HL-60/S4 treated with phorbol 12-myristate 13-acetate at 8.2 ng/mL for 4 days and 3 days (cell line): ENCODE data around the gene MAPK7.

Experiments used
- in situ Hi-C: fragments of 300-500 bp; cut with MboI; formaldehyde crosslinking; loops from 2 replicates; pipeline ENCODE4 v1.15.0; 2022; ENCODE audit warnings: low sequenced_read_pairs

The MAPK7 gene

DNA sequence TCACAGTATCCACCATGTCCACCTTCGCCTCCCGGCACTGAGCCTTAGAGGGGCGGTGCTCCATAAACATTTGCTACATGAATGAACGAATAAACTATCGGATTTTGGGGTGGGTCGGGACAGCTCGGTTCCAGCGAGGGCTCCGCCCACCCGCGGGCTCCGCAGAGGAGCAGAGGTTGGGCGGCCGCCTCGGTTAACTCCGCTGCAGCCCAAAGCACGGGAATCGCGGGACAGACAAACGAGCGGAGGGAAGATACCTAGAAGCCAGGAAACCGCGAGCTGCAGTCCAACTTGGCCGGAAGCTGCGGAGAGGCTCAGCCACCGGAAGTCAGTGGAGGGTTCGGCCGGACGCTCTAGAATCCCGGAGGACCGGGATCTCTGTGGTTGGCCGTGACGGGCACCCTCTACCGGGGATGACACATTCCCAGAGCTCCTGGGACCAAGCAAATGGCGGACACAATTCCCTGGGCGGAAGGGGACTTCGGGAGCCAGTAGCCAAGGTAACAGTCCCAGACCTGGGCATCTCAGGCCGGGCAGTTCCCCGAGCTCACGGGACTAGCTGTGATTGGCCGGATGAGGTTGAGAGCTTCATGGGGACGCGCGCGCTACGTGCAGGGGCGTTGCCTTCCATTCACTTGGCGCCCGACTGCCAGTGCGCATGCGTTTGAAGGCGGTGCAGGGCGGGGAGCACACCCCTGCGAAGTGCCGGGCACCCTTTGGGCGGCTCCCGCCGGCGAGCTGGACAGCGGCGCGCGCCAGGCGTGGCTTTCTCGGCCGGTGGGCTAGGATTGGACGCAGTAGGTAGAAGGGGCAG, 489 bp upstream of the MAPK7 start:
- in situ Hi-C loops: no loop called here

- in situ Hi-C loops: no loop called here
These were observed 1.2 kb downstream of the MAPK7 start for GRCh38 chr17:19379361-19380065.

DNA sequence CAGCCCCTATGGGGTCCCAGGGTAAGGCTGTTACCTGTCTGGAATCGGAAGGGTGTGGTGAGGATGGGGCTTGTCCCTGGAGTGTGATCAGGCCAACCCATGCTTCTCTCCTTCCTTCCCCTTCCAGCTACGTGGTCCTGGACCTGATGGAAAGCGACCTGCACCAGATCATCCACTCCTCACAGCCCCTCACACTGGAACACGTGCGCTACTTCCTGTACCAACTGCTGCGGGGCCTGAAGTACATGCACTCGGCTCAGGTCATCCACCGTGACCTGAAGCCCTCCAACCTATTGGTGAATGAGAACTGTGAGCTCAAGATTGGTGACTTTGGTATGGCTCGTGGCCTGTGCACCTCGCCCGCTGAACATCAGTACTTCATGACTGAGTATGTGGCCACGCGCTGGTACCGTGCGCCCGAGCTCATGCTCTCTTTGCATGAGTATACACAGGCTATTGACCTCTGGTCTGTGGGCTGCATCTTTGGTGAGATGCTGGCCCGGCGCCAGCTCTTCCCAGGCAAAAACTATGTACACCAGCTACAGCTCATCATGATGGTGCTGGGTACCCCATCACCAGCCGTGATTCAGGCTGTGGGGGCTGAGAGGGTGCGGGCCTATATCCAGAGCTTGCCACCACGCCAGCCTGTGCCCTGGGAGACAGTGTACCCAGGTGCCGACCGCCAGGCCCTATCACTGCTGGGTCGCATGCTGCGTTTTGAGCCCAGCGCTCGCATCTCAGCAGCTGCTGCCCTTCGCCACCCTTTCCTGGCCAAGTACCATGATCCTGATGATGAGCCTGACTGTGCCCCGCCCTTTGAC, 2.4 kb downstream of the MAPK7 start:
- in situ Hi-C loops: no loop called here

DNA sequence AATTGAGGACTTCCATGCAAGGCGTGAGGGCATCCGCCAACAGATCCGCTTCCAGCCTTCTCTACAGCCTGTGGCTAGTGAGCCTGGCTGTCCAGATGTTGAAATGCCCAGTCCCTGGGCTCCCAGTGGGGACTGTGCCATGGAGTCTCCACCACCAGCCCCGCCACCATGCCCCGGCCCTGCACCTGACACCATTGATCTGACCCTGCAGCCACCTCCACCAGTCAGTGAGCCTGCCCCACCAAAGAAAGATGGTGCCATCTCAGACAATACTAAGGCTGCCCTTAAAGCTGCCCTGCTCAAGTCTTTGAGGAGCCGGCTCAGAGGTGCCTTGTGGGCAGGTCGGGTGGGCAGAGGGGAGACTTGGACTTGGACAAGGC, 3.1 kb downstream of the MAPK7 start:
- in situ Hi-C loops: no loop called here

DNA sequence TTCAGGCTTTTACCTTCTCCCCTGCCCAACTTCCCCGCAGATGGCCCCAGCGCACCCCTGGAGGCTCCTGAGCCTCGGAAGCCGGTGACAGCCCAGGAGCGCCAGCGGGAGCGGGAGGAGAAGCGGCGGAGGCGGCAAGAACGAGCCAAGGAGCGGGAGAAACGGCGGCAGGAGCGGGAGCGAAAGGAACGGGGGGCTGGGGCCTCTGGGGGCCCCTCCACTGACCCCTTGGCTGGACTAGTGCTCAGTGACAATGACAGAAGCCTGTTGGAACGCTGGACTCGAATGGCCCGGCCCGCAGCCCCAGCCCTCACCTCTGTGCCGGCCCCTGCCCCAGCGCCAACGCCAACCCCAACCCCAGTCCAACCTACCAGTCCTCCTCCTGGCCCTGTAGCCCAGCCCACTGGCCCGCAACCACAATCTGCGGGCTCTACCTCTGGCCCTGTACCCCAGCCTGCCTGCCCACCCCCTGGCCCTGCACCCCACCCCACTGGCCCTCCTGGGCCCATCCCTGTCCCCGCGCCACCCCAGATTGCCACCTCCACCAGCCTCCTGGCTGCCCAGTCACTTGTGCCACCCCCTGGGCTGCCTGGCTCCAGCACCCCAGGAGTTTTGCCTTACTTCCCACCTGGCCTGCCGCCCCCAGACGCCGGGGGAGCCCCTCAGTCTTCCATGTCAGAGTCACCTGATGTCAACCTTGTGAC, 3.6 kb downstream of the MAPK7 start:
- in situ Hi-C loops: no loop called here

- in situ Hi-C loops: no loop called here
These were observed 4.5 kb downstream of the MAPK7 start for GRCh38 chr17:19382531-19383444.

GRCh38 chr17:19383681-19384470, 5.6 kb downstream of the MAPK7 start:
- in situ Hi-C loops: no loop called here

DNA sequence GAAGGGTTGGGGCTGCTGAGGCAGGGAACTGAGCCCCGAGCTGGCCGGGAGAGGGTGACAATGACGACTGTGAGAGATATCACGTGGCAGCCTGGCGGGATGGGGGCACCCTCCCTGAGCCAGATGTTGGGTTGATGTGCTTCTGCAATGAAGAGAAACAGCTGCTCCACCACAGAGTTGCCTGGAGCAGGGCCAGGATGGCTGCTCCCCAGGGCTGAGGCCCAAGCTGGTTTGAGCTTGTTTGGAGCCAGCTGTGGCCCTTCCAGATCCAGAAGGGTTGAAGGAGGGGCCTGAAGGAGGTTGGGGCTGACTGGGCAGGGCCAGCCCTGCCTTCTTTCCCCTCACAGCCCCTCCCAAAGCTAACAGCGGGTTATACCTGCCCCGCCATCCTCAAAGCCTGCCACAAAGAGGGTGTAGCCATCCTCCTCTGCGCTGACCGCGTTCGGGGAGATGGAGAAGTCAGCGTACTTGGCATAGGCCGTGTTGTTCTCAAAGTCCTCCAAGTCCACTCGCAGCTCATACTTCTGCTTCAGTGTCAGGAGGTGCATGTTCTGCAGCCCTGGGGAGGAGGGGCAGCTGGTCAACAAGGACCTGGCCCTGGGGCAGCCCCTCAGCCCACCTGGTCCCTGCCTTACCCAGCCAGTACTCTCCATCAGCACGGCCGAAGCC, 6.6 kb downstream of the MAPK7 start:
- in situ Hi-C loops: no loop called here

GRCh38 chr17:19385521-19385983, 7.3 kb downstream of the MAPK7 start:
- in situ Hi-C loops: no loop called here

- in situ Hi-C loops: no loop called here
These were observed 8.0 kb downstream of the MAPK7 start for GRCh38 chr17:19386051-19386929.

- in situ Hi-C loops: no loop called here
These were observed 8.9 kb downstream of the MAPK7 start, which contains the start of gene MFAP4 for GRCh38 chr17:19386974-19387920. MFAP4 (minus strand) TSS chr17:19387190; CDS start chr17:19387155, 35 bp downstream.

- in situ Hi-C loops: no loop called here
These were observed 9.7 kb downstream of the MAPK7 start for GRCh38 chr17:19387921-19388521.

- in situ Hi-C loops: no loop called here
These were observed 10.8 kb downstream of the MAPK7 start for GRCh38 chr17:19388791-19389785.

- in situ Hi-C loops: no loop called here
These were observed 12.7 kb downstream of the MAPK7 start for GRCh38 chr17:19390951-19391350.

- in situ Hi-C loops: no loop called here
These were observed 13.1 kb downstream of the MAPK7 start for GRCh38 chr17:19391432-19391831.
